Ectodermal cell (in vitro differentiated cells): ENCODE measurements around the gene LIN7B. TPM values are rescaled to one million over a fixed set of nuclear protein-coding genes. Genes with fewer than 3 reads are reported as not detected.

Experiments used
- H3K27ac ChIP-seq: 2 replicates; pipeline ENCODE4 v1.7.0; 2013; ENCODE audit warnings: mild to moderate bottlenecking, low read depth, low read length; ENCODE audit not compliant: insufficient read depth, poor library complexity, severe bottlenecking
- H3K27me3 ChIP-seq: 2 replicates; pipeline ENCODE4 v1.7.0; 2013; ENCODE audit warnings: mild to moderate bottlenecking, low read length; ENCODE audit not compliant: insufficient read depth, control insufficient read depth, poor library complexity, severe bottlenecking
- H3K36me3 ChIP-seq: one replicate; pipeline ENCODE4 v1.7.0; 2013; ENCODE audit warnings: low read length; ENCODE audit not compliant: control insufficient read depth, insufficient read depth
- H3K4me1 ChIP-seq: one replicate; pipeline ENCODE4 v1.7.0; 2013; ENCODE audit warnings: low read length; ENCODE audit not compliant: control insufficient read depth, insufficient read depth
- H3K4me3 ChIP-seq: 2 replicates; pipeline ENCODE4 v1.7.0; 2013; ENCODE audit warnings: low read depth, low read length, control low read depth; ENCODE audit not compliant: insufficient read depth
- H3K9me3 ChIP-seq: 2 replicates; pipeline ENCODE4 v1.7.0; 2013; ENCODE audit warnings: mild to moderate bottlenecking, low read length, moderate library complexity; ENCODE audit not compliant: control insufficient read depth
- WGBS, 2 experiments: methylation state at CpG; one replicate each; pipeline ENCODE4 v1.1.7; 2013; ENCODE audit warnings: missing lambda C conversion rate in 2 of 2; 5-methylcytosine and 5-hydroxymethylcytosine counted together
- polyA plus RNA-seq, 4 experiments: library from polyadenylated mRNA; stranded (reverse); fragments of 50-300 nt; gene quantifications; one replicate each; pipeline ENCODE4 v1.2.3, GENCODE V29; 2013

LIN7B gene, protein sequence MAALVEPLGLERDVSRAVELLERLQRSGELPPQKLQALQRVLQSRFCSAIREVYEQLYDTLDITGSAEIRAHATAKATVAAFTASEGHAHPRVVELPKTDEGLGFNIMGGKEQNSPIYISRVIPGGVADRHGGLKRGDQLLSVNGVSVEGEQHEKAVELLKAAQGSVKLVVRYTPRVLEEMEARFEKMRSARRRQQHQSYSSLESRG
- 3.9 TPM for polyA plus RNA-seq (2013, experiment 1 of 4)
- 2.9 TPM for polyA plus RNA-seq (2013, experiment 2 of 4)
- polyA plus RNA-seq (2013, experiment 3 of 4): 4.8 TPM
- polyA plus RNA-seq (2013, experiment 4 of 4): 5.2 TPM

DNA sequence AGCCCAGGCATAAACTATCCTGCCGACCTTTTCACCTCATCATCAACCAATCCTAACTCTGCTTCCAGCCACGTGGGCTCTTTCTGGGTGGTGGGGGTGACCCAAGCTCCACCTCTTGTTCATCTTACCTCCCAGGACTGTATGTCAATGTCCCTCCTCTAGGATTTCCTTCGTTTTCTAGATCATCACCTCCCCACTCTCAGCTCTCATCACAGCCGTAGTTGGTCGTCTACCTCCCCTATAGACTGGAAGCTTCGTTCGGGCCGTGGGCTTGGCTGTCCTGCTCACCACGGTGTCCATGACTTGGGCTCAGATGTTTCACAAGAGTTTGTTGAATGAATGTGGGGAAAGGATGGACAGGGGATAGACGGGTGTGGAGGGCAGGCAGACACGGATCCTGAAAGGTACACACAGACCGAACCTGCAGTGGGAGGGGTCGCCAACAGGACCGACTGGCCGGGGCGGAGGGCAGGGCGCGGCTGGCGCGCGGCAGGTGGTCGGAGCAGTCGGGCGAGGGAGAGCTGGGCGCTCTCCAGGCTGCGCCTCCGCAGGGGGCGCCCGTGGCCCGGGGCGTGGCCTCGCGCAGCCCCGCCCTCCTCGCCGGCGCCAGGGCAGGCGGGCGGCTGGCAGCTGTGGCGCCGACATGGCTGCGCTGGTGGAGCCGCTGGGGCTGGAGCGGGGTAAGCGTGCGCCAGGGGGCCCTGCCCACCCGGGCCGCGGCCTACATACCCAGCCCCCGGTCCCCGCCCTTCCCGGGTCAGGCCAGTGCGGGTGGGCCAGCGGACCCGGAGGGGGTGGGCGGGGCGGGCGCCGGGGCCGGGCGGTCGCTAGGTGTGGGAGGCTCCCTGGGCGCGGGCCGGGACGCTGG, at the start of gene LIN7B:
Gene LIN7B, plus strand, starts transcription at position 609 of the 868 bp plus-strand sequence. Its CDS starts 35 bp downstream, at position 644.
- no peaks in the 10 kb centered on the region for H3K9me3 ChIP-seq
- peak within 1 kb of the TSS; percentile 62 for H3K4me3 ChIP-seq
- H3K27ac ChIP-seq: no peak within 1 kb of the TSS
- WGBS, 2 experiments: 2 to 3% methylated on average over 66 of the region's 66 CpGs
- H3K36me3 ChIP-seq: no peaks in the 10 kb centered on the region
- H3K4me1 ChIP-seq: peaks cover 6% of the 10 kb centered on the region
- peaks cover 7% of the 10 kb centered on the region for H3K27me3 ChIP-seq

DNA sequence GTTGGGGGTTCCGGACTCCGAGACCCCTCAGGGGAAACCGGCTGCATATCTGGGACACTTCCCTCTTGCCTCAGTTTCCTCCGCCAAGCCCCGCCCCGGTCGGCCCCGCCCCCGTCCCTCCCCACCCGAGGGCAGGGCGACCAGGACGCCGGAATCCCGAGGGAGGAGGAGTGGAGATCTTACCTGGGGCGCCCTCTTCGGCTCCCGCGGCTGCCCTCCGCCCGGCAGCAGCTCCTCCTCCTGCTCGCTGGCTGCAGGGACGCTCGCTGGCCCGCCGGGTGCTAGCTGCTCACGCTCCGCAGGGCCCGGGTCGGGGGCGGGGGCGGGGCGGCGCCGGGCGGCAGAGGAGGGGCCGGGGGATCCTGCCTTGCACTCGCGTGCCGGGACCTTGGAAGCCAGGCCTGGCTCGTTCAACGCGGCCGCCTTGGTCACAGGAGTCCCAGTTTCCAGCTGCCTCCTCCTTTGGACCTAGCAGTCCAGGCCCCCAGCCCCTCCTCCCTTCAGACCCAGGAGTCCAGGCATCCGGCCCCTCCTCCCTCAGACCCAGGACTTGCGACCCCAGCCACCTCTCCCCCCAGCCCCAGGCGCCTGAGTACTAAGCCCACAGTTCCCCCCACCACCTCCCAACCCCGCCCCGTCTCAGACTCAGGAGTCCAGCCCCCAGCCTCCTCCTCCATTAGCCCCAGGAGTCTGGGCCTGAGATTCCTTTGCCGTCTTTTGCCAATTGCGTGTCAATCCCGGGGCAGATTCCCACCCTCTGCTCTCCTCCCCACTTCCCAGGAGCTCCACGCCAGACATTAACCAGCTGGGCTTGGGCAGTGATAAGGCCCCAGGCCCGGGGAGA, 49.2 kb upstream of the LIN7B start, which contains the start of gene NTF4:
Gene NTF4, minus strand, starts transcription at position 51 of the 844 bp plus-strand sequence. CDS start 2,821 bp downstream, outside the sequence.
- H3K27me3 ChIP-seq: peaks cover 66% of the 10 kb centered on the region
- H3K27ac ChIP-seq: no peak within 1 kb of the TSS
- H3K36me3 ChIP-seq: no peaks in the 10 kb centered on the region
- no peaks in the 10 kb centered on the region for H3K9me3 ChIP-seq
- peaks cover 15% of the 10 kb centered on the region for H3K4me1 ChIP-seq
- WGBS, 2 experiments: 3% methylated on average over 53 of the region's 53 CpGs
- H3K4me3 ChIP-seq: peak within 1 kb of the TSS; percentile 36

DNA sequence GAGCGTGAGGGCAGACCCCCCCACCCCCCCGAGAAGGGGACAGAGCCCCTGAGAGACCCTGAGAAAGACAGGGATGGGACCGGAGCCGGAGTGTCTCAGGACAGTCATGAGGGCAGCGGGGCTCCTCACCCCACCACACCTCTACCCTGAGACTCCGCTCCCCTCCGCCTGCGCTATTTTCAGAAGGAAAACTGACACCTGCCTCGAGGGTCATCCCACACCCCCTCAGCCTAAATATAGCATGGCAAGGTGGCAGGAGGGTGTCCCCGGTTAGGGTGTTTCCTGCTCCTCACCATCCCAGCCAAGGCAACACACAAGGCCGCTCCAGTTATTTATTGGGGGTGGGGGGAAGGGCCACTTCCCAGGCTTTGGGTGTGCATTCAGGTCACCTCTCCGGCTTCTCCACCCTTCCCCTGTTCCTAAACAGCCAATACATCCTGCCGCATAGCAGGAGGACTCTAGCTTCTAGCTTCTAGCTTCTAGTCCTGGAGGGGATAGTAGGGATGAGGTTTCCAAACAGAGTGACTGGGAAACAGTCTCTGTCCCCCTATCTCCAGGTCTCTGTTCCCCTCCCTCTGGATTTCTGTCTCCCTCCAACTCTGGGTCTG, 48.2 kb upstream of the LIN7B start:
- WGBS, 2 experiments: 62% methylated on average over 11 to 13 of the region's 13 CpGs
- no peaks in the 10 kb centered on the region for H3K36me3 ChIP-seq
- no peak overlapping the region for H3K4me3 ChIP-seq
- no peaks in the 10 kb centered on the region for H3K9me3 ChIP-seq
- peaks cover 15% of the 10 kb centered on the region for H3K4me1 ChIP-seq
- H3K27me3 ChIP-seq: peaks cover 68% of the 10 kb centered on the region
- no peak overlapping the region for H3K27ac ChIP-seq

DNA sequence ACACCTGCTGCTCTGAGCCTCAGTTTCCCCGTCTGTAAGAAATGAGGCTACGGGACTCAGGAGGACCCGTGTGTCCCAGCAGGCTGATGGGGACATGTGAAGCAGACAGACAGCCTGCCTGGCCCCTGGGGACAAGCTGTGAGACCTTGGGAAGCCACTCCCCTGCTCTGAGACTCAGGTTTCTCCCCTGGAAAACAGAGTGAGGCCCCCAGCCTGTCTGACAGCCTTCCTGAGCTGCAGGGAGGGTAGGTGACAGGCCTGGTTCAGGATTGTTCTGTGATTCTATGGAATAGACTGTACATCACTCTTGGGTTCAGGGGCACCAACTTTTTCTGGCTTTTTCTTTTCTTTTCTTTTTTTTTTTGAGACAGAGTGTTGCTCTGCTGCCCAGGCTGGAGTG, 46.6 kb upstream of the LIN7B start:
- Histone ChIP-seq H3K27me3 (peaks cover 78% of the 10 kb centered on the region), H3K9me3 (no peaks in the 10 kb centered on the region), H3K27ac (no peak overlapping the region), H3K4me1 (peaks cover 15% of the 10 kb centered on the region), H3K36me3 (no peaks in the 10 kb centered on the region), H3K4me3 (no peak overlapping the region)
- WGBS, 2 experiments: 79 to 83% methylated on average over 3 of the region's 3 CpGs

DNA sequence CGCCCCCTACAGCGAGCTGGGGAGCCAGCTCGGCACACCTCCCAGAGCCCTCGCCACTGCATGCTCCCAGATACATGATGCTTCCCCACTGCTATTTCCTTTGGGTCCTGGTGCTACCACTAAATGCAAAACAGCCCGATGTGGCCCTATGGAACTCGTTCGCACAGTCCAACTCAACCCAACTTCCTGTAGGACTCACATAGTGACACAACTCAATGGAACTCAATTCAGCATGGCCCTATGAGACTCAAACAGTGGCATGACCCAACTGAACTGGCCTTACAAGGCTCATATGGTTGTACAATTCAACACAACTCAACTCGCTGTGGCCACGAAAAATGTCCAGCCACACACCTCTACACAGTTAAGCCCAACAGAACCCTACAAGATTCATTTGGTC, 45.1 kb upstream of the LIN7B start:
- Histone ChIP-seq H3K27me3 (peaks cover 90% of the 10 kb centered on the region), H3K36me3 (no peaks in the 10 kb centered on the region), H3K4me1 (peaks cover 12% of the 10 kb centered on the region), H3K4me3 (no peak overlapping the region), H3K9me3 (no peaks in the 10 kb centered on the region), H3K27ac (no peak overlapping the region)
- WGBS, 2 experiments: 89 to 92% methylated on average over 9 of the region's 9 CpGs

DNA sequence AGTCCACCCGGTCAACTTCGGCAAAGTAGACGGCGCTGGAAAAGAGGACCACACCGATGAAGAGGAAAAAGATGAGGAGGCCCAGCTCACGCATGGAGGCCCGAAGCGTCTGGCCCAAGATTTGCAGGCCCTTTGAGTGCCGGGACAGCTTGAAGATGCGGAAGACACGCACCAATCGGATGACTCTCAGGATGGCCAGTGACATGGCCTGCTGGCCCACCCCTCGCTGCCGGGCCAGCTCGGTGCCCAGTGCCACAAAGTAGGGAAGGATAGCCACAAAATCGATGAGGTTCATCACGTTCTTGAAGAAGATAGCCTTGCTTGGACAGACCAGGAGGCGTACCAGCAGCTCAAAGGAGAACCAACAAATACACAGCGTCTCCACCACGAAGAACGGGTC, 43.8 kb upstream of the LIN7B start:
- Histone ChIP-seq H3K4me3 (no peak overlapping the region), H3K36me3 (no peaks in the 10 kb centered on the region), H3K4me1 (peaks cover 9% of the 10 kb centered on the region), H3K9me3 (no peaks in the 10 kb centered on the region), H3K27me3 (peaks cover 83% of the 10 kb centered on the region), H3K27ac (no peak overlapping the region)
- WGBS, 2 experiments: 94% methylated on average over 21 of the region's 21 CpGs

DNA sequence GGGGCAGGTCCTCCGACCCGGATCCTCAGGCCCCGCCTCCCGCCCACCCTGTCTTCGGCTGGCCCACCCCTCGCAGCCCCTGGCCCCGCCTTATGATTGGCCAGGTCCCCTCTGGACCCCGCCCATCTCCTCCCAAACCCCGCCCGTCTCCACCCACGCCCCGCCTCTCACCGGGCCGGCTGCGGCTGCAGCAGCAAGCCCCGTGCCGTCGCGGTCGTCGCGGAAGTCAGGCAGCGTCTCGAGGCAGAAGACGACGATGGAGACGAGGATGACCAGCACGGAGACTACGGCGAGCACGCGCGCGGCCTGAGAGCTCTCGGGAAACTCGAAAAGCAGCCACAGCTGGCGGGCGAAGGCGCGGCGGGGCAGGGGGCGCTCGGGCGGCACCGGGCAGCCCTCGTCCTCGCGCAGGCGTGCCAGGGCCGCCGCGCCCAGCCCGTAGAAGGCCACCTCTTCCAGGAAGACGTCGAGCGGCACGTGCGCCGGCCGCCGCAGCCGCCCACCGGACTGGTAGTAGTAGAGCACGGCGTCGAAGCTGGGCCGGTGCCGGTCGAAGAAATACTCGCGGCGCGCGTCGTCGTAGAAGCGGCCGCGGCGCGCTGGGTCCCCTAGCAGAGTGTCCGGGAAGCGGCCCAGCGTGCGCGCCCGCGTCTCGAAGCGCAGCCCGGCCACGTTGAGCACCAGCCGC, 42.2 kb upstream of the LIN7B start:
- Histone ChIP-seq H3K4me3 (no peak overlapping the region), H3K4me1 (no peaks in the 10 kb centered on the region), H3K9me3 (no peaks in the 10 kb centered on the region), H3K27ac (no peak overlapping the region), H3K27me3 (peaks cover 67% of the 10 kb centered on the region), H3K36me3 (no peaks in the 10 kb centered on the region)
- WGBS, 2 experiments: 26% methylated on average over 93 of the region's 93 CpGs

DNA sequence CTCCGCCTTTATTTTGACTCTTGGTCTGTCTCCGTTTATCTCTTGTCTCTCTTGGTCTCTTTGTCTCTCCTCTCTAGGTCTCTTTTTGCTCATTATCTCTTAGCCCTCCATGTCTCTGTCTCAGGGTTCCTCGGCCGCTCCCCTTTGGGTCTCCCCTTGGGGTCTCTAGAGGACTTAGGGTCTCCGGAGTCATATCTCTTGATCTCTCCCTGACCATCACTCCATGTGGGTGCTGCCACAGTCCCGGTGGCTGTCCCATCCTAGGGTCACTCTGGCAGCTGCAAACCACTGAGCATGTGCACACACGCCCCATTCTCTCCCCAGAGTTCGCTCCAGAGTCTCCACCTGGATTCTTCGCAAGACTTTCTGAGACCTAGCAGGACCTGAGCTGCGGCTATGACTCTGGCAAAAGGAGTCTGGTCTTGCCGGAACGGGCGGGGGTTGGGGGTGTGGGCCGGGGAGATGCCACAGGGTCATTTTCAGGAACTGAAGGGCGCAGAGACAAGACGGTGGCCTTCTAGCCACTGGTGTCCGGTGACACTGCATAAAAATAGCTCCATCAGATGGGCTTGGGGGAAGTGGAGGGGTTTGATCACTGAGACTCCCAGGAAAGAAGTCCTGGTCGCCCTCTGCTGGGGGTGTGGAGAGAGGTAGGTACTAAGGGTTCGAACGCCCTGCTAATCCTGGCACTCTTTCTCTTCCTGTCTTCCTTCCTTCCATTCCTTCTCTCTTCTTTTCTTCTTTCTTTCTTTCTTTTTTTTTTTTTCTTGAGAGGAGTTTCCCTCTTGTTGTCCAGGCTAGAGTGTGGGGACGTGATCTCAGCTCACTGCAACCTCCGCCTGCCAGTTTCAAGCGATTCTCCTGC, 40.4 kb upstream of the LIN7B start:
- H3K36me3 ChIP-seq: no peaks in the 10 kb centered on the region
- H3K4me3 ChIP-seq: no peak overlapping the region
- H3K27me3 ChIP-seq: peaks cover 59% of the 10 kb centered on the region
- H3K27ac ChIP-seq: no peak overlapping the region
- 72 to 76% methylated on average over 21 to 22 of the region's 23 CpGs for WGBS, 2 experiments
- no peaks in the 10 kb centered on the region for H3K9me3 ChIP-seq
- no peaks in the 10 kb centered on the region for H3K4me1 ChIP-seq
